ENCODE measurements around the gene KCNAB1. TPM values are rescaled to one million over a fixed set of nuclear protein-coding genes. Genes with fewer than 3 reads are reported as not detected.

The KCNAB1 gene
- total and polyA plus RNA-seq, 4 experiments from 2014 or later: 0.40 to 0.58 TPM; not detected in 2

DNA sequence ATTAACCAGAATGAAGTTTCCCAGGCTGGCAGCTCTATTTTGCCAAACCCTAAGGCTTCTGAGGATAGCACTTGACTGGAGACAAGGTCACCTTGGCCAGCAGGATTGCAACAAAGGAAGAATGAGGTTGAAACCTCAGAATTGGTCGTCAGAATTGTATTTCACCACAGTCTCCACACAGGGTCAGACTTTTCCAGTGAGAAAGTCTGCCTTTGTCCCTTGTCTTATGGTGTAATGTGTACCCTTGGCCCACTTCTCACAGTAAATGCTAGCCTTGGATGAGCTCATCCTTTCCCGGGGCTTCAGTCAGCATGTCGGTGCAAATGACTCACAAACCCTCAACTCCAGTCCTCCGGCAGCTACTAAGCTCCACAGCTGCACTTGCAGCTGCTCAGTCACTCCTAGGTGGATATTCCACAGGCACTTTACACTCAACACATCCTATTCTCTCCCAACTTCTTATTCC, 414.8 kb downstream of the KCNAB1 start:
- no peaks in the 10 kb centered on the region for H3K9me3 Mint-ChIP-seq
- Histone ChIP-seq H3K27me3 (ENCODE audit: insufficient read depth, low read length) (no peaks in the 10 kb centered on the region), H3K4me3 (ENCODE audit: low read length in 2 of 2) (no peak overlapping the region), H3K36me3 (ENCODE audit: insufficient read depth, low read length) (peaks cover 8% of the 10 kb centered on the region), H3K27ac (ENCODE audit: low read depth, low read length) (no peak overlapping the region), H3K9me3 (ENCODE audit: control insufficient read depth in 1 of 2, low read length in 2 of 2) (no peaks in the 10 kb centered on the region), H3K4me1 (ENCODE audit: insufficient read depth, low read length) (no peaks in the 10 kb centered on the region)
- CTCF ChIA-PET (ENCODE audit: partially characterized antibody): interaction anchor here (0.9 to 3.0 kb wide), 6 partner anchors 9 to 602 kb away, joined by 3 to 7 read pairs (median 5); no protein-coding TSS in a partner anchor
- POLR2A ChIA-PET (ENCODE audit: partially characterized antibody): no interaction called here
- DNase-seq: no peak
- no peaks in the 10 kb centered on the region for H3K27me3 Mint-ChIP-seq
- no peak overlapping the region for H3K4me3 Mint-ChIP-seq
- intact Hi-C loops (cut with micrococcal nuclease): no loop called here
- peaks cover 0 to 2% (median 0%) of the 10 kb centered on the region in 4 donors for H3K4me1 Mint-ChIP-seq
- peak overlapping the region in 1 of 7 donors; percentile 87 for H3K27ac Mint-ChIP-seq
- H3K36me3 Mint-ChIP-seq: peaks cover 17 to 35% of the 10 kb centered on the region in 2 donors

DNA sequence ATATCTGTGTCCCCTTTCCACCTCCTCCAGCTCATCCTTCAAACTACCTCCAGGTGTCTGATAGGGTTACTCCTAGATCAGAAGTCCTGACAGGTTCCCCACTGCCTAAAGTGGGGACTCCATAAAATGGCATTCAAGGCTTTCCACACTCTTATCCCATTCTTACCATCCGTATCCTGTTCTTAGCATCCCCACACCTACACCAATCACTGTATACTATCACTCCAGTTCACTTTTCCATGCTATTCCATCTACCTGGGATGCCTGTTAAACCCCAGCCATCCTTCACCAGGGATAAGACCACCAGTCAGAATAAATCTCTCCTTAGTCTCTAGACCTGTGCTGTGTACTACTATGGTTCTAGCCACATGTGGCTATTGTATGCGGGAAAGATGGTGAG, 415.4 kb downstream of the KCNAB1 start:
- intact Hi-C loops (cut with micrococcal nuclease): no loop called here
- Mint-ChIP-seq H3K27me3 (no peaks in the 10 kb centered on the region), H3K4me3 (no peak overlapping the region), H3K9me3 (no peaks in the 10 kb centered on the region), H3K36me3 (peaks cover 19 to 34% of the 10 kb centered on the region in 2 donors), H3K4me1 (peaks cover 0 to 2% (median 0%) of the 10 kb centered on the region in 4 donors), H3K27ac (peak overlapping the region in 4 of 7 donors; percentile 8 to 87 (median 48))
- H3K4me1 ChIP-seq (ENCODE audit: insufficient read depth, low read length): no peaks in the 10 kb centered on the region
- H3K27ac ChIP-seq (ENCODE audit: low read depth, low read length): no peak overlapping the region
- H3K4me3 ChIP-seq (ENCODE audit: low read length in 2 of 2): no peak overlapping the region
- DNase-seq: no peak
- H3K36me3 ChIP-seq (ENCODE audit: insufficient read depth, low read length): peaks cover 8% of the 10 kb centered on the region
- POLR2A ChIA-PET (ENCODE audit: partially characterized antibody): no interaction called here
- H3K27me3 ChIP-seq (ENCODE audit: insufficient read depth, low read length): no peaks in the 10 kb centered on the region
- CTCF ChIA-PET (ENCODE audit: partially characterized antibody): interaction anchor here (0.9 to 2.1 kb wide), 6 partner anchors 16 to 602 kb away, joined by 3 to 7 read pairs (median 4); no protein-coding TSS in a partner anchor
- no peaks in the 10 kb centered on the region for H3K9me3 ChIP-seq (ENCODE audit: control insufficient read depth in 1 of 2, low read length in 2 of 2)

DNA sequence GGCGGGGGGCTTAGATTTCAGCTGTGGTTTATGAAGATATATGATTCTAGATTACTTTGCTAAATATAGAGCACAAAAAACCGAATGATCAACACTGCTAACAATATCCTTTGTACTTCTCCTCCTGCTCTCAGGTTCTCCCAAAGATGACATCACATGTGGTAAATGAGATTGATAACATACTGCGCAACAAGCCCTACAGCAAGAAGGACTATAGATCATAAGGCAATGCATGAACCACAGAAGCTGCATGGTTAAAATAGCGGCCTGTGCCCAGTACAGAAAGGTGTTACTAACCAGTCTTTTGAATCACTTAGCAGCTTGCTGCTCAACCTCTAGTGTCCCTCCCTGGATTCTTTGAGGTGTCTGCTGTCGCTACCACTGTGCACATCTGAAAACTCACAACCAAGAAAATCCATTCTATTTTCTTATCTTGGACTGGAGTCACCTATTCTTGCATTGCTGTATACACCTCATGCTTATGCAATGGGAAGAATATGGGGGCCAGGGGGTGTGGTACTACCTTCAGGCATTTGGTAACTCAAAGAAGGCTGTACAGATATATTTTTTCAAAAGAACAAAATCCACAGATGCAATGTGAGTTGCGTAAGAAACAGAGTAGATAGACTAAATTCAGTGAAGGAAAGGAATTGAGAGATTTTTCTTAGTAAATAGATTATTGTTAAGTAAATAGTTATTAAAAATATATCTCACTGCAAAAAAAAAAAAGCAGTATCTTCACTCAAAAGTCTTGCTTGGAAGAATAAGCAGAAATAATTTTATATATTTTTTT, 416.3 kb downstream of the KCNAB1 start:
- Mint-ChIP-seq H3K4me1 (peaks cover 0 to 2% (median 0%) of the 10 kb centered on the region in 4 donors), H3K36me3 (peaks cover 23 to 41% of the 10 kb centered on the region in 2 donors), H3K9me3 (no peaks in the 10 kb centered on the region), H3K4me3 (no peak overlapping the region), H3K27me3 (no peaks in the 10 kb centered on the region), H3K27ac (no peak overlapping the region)
- no peaks in the 10 kb centered on the region for H3K27me3 ChIP-seq (ENCODE audit: insufficient read depth, low read length)
- intact Hi-C loops (cut with micrococcal nuclease): no loop called here
- H3K27ac ChIP-seq (ENCODE audit: low read depth, low read length): no peak overlapping the region
- no peak overlapping the region for H3K4me3 ChIP-seq (ENCODE audit: low read length in 2 of 2)
- ChIA-PET CTCF (ENCODE audit: partially characterized antibody) (interaction anchor here (1.3 to 2.1 kb wide), 3 partner anchors 26 to 601 kb away, joined by 3 to 7 read pairs (median 4); no protein-coding TSS in a partner anchor), POLR2A (ENCODE audit: partially characterized antibody) (no interaction called here)
- H3K9me3 ChIP-seq (ENCODE audit: control insufficient read depth in 1 of 2, low read length in 2 of 2): no peaks in the 10 kb centered on the region
- no peak for DNase-seq
- H3K36me3 ChIP-seq (ENCODE audit: insufficient read depth, low read length): peaks cover 8% of the 10 kb centered on the region
- no peaks in the 10 kb centered on the region for H3K4me1 ChIP-seq (ENCODE audit: insufficient read depth, low read length)

DNA sequence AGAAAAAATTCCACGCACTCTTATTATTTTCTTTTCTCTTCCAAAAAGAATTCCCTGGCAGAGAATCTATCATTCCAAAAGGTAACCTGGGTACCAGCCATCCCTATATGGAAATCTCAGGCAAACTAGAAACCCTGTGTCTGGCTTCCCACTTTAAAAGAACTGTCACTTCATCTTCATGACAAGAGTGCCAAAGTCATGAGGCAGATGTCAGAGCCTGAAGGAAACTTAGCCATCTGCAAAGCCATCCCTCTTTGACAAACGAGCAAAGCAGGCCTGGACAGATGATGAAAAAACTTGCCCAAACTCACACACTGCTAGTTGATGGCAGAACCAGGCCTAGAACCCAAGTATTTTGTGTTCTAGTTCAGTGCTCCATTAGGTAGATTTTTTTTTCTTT, 418.7 kb downstream of the KCNAB1 start:
- no peak for DNase-seq
- POLR2A ChIA-PET (ENCODE audit: partially characterized antibody): interaction anchor here (0.8 kb wide), 1 partner anchor 16 kb away, joined by 3 read pairs; no protein-coding TSS in a partner anchor
- no peaks in the 10 kb centered on the region for H3K9me3 Mint-ChIP-seq
- CTCF ChIA-PET (ENCODE audit: partially characterized antibody): interaction anchor here (1.4 to 6.6 kb wide), 3 partner anchors 25 to 389 kb away, joined by 4 to 78 read pairs (median 54); no protein-coding TSS in a partner anchor
- peaks cover 27 to 54% of the 10 kb centered on the region in 2 donors for H3K36me3 Mint-ChIP-seq
- H3K4me1 Mint-ChIP-seq: peaks cover 0 to 2% (median 0%) of the 10 kb centered on the region in 4 donors
- peak overlapping the region in 1 of 7 donors; percentile 31 for H3K27ac Mint-ChIP-seq
- Histone ChIP-seq H3K36me3 (ENCODE audit: insufficient read depth, low read length) (peaks cover 28% of the 10 kb centered on the region), H3K9me3 (ENCODE audit: control insufficient read depth in 1 of 2, low read length in 2 of 2) (no peaks in the 10 kb centered on the region), H3K27ac (ENCODE audit: low read depth, low read length) (no peak overlapping the region), H3K4me1 (ENCODE audit: insufficient read depth, low read length) (no peaks in the 10 kb centered on the region), H3K4me3 (ENCODE audit: low read length in 2 of 2) (no peak overlapping the region), H3K27me3 (ENCODE audit: insufficient read depth, low read length) (no peaks in the 10 kb centered on the region)
- H3K4me3 Mint-ChIP-seq: no peak overlapping the region
- no peaks in the 10 kb centered on the region for H3K27me3 Mint-ChIP-seq
- intact Hi-C loops (cut with micrococcal nuclease): no loop called here

DNA sequence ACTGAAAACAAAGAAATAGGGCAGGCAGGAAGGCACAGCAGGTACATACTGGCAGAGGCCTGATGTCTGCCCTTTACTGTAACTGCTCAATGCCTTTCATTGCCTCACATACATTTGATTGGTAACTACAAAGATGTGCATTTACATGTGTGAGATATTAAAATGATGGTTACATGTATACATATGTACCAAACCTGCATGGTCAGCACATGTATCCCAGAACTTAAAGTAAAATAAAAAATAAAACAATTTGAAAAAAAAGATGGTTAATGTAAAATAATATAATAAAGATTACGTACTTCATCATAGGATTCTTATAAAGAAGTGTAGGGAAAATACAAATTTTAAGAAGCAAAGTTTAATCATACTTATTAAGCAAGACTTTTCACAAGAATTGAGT, 419.4 kb downstream of the KCNAB1 start:
- peaks cover 27 to 59% of the 10 kb centered on the region in 2 donors for H3K36me3 Mint-ChIP-seq
- H3K9me3 ChIP-seq (ENCODE audit: control insufficient read depth in 1 of 2, low read length in 2 of 2): no peaks in the 10 kb centered on the region
- POLR2A ChIA-PET (ENCODE audit: partially characterized antibody): no interaction called here
- H3K27ac ChIP-seq (ENCODE audit: low read depth, low read length): no peak overlapping the region
- H3K4me1 Mint-ChIP-seq: peaks cover 0 to 2% (median 0%) of the 10 kb centered on the region in 4 donors
- no peaks in the 10 kb centered on the region for H3K27me3 ChIP-seq (ENCODE audit: insufficient read depth, low read length)
- no peak overlapping the region for H3K4me3 ChIP-seq (ENCODE audit: low read length in 2 of 2)
- no peaks in the 10 kb centered on the region for H3K27me3 Mint-ChIP-seq
- H3K4me1 ChIP-seq (ENCODE audit: insufficient read depth, low read length): no peaks in the 10 kb centered on the region
- intact Hi-C loops (cut with micrococcal nuclease): loop anchor here (2.0 to 10.0 kb wide), 3 partner anchors 15 to 597 kb away; no protein-coding TSS in a partner anchor
- H3K27ac Mint-ChIP-seq: no peak overlapping the region
- no peak for DNase-seq
- no peak overlapping the region for H3K4me3 Mint-ChIP-seq
- CTCF ChIA-PET (ENCODE audit: partially characterized antibody): interaction anchor here (1.4 to 6.6 kb wide), 6 partner anchors 11 to 390 kb away, joined by 4 to 78 read pairs (median 20); partner anchors contain the start of gene SSR3
- H3K9me3 Mint-ChIP-seq: no peaks in the 10 kb centered on the region
- H3K36me3 ChIP-seq (ENCODE audit: insufficient read depth, low read length): peaks cover 30% of the 10 kb centered on the region

DNA sequence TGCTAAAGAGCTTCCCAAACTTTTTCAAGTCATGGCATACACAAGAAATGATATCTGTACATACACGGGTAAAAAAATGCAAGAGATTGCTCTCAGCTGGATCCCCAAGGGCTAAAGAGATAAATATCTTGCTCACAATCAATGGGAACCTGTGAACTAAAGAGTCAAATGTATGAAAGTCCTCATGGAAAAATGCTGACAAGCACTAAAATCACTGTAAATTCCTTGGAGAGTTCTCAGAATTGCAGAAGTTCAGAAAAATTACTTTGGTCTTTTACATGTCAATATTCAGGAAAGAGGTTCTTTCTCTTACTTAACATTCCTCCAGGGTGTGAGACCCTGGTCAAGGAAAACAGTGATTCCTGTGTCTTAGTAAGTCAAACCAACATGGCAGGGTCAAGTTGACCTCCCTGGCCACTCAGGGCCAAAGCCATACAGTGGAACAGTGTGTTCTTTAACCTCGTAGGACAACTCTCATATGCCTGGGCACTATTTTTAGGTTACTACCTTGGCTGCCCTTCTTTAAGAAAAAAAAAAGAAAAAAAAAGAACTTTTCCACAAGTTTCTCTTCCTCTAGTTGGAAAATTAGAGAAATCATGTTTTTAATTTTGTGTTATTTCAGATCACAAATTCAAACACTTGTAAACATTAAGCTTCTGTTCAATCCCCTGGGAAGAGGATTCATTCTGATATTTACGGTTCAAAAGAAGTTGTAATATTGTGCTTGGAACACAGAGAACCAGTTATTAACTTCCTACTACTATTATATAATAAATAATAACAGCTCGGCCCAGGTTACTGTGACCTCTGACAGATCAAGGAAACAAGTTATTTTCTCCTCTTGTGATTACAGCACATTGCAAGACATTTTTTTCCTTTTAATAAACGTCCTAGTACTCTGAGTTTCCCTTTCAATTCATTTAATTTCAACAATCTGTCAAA, 422.0 kb downstream of the KCNAB1 start:
- Histone ChIP-seq H3K4me3 (ENCODE audit: low read length in 2 of 2) (no peak overlapping the region), H3K27ac (ENCODE audit: low read depth, low read length) (no peak overlapping the region), H3K9me3 (ENCODE audit: control insufficient read depth in 1 of 2, low read length in 2 of 2) (no peaks in the 10 kb centered on the region), H3K27me3 (ENCODE audit: insufficient read depth, low read length) (no peaks in the 10 kb centered on the region), H3K4me1 (ENCODE audit: insufficient read depth, low read length) (peaks cover 5% of the 10 kb centered on the region), H3K36me3 (ENCODE audit: insufficient read depth, low read length) (peaks cover 47% of the 10 kb centered on the region)
- no peaks in the 10 kb centered on the region for H3K27me3 Mint-ChIP-seq
- H3K4me1 Mint-ChIP-seq: peaks cover 12 to 23% (median 17%) of the 10 kb centered on the region in 4 donors
- H3K9me3 Mint-ChIP-seq: no peaks in the 10 kb centered on the region
- CTCF ChIA-PET (ENCODE audit: partially characterized antibody): interaction anchor here (0.6 to 6.6 kb wide), 16 partner anchors 11 to 663 kb away, joined by 3 to 78 read pairs (median 4); partner anchors contain the start of gene SSR3
- H3K4me3 Mint-ChIP-seq: no peak overlapping the region
- intact Hi-C loops (cut with micrococcal nuclease): loop anchor here (5.0 to 10.0 kb wide), 2 partner anchors 498 to 595 kb away; no protein-coding TSS in a partner anchor
- no peak for DNase-seq
- peaks cover 37 to 79% of the 10 kb centered on the region in 2 donors for H3K36me3 Mint-ChIP-seq
- peak overlapping the region in 4 of 7 donors; percentile 35 to 72 (median 54) for H3K27ac Mint-ChIP-seq
- POLR2A ChIA-PET (ENCODE audit: partially characterized antibody): interaction anchor here (0.6 to 1.0 kb wide), 2 partner anchors 390 to 586 kb away, joined by 3 to 4 read pairs; no protein-coding TSS in a partner anchor

All from CD4-positive, alpha-beta memory T cell (primary cell).